ENCODE results near the gene PIGP. TPM values are rescaled to one million over a fixed set of nuclear protein-coding genes. Genes with fewer than 3 reads are reported as not detected.

The PIGP gene
- total RNA-seq, 2 donors from 2014 or later = 28.3 to 29.4 TPM

GRCh38 chr21:37064841-37065240 lies 8.0 kb downstream of the PIGP start:
- H3K36me3 Mint-ChIP-seq (ENCODE audit: low read depth) = peaks cover 33% of the 10 kb centered on the region
- no peak for TF ChIP-seq CTCF (conservative IDR thresholded peaks at IDR 0.05)
- no peaks in the 10 kb centered on the region for H3K9me3 Mint-ChIP-seq
- H3K4me1 Mint-ChIP-seq = peaks cover 23% of the 10 kb centered on the region
- Histone ChIP-seq H3K27me3 (ENCODE audit: control insufficient read depth, insufficient read depth, low read length, poor library complexity, severe bottlenecking) (no peaks in the 10 kb centered on the region), H3K9me3 (ENCODE audit: control insufficient read depth, low read length) (no peaks in the 10 kb centered on the region), H3K27ac (ENCODE audit: low read depth, low read length) (peak overlapping the region; percentile 31), H3K9ac (ENCODE audit: extremely low read depth, low read length, poor library complexity, severe bottlenecking) (no peak overlapping the region), H3K4me3 (ENCODE audit: low read length) (no peak overlapping the region), H3K36me3 (ENCODE audit: control insufficient read depth, insufficient read depth, low read length) (peaks cover 22% of the 10 kb centered on the region), H3K4me1 (ENCODE audit: control insufficient read depth, insufficient read depth, low read length) (peaks cover 12% of the 10 kb centered on the region)
- no peak for DNase-seq
- H3K27me3 Mint-ChIP-seq (ENCODE audit: insufficient read depth) = no peaks in the 10 kb centered on the region
- no peak overlapping the region for H3K4me3 Mint-ChIP-seq
- H3K27ac Mint-ChIP-seq = peak overlapping the region; percentile 4

- H3K27ac Mint-ChIP-seq = no peak overlapping the region
- peaks cover 7% of the 10 kb centered on the region for H3K4me1 ChIP-seq (ENCODE audit: control insufficient read depth, insufficient read depth, low read length)
- no peaks in the 10 kb centered on the region for H3K27me3 ChIP-seq (ENCODE audit: control insufficient read depth, insufficient read depth, low read length, poor library complexity, severe bottlenecking)
- no peak overlapping the region for H3K4me3 ChIP-seq (ENCODE audit: low read length)
- H3K36me3 ChIP-seq (ENCODE audit: control insufficient read depth, insufficient read depth, low read length) = peaks cover 20% of the 10 kb centered on the region
- no peak for DNase-seq
- H3K36me3 Mint-ChIP-seq (ENCODE audit: low read depth) = peaks cover 27% of the 10 kb centered on the region
- no peaks in the 10 kb centered on the region for H3K27me3 Mint-ChIP-seq (ENCODE audit: insufficient read depth)
- WGBS, 2 experiments (ENCODE audit: insufficient coverage in 1 of 2, insufficient read length in 1 of 2) = 87 to 100% methylated on average over 1 of the region's 1 CpG
- TF ChIP-seq CTCF (conservative IDR thresholded peaks at IDR 0.05) = no peak
- peaks cover 24% of the 10 kb centered on the region for H3K4me1 Mint-ChIP-seq
- H3K9me3 Mint-ChIP-seq = no peaks in the 10 kb centered on the region
- H3K27ac ChIP-seq (ENCODE audit: low read depth, low read length) = peak overlapping the region; percentile 85
- H3K4me3 Mint-ChIP-seq = no peak overlapping the region
- no peaks in the 10 kb centered on the region for H3K9me3 ChIP-seq (ENCODE audit: control insufficient read depth, low read length)
- no peak overlapping the region for H3K9ac ChIP-seq (ENCODE audit: extremely low read depth, low read length, poor library complexity, severe bottlenecking)
Observed at GRCh38 chr21:37063433-37063832, 9.4 kb downstream of the PIGP start.

- no peaks in the 10 kb centered on the region for H3K9me3 Mint-ChIP-seq
- H3K27ac ChIP-seq (ENCODE audit: low read depth, low read length) = peak overlapping the region; percentile 56
- H3K9ac ChIP-seq (ENCODE audit: extremely low read depth, low read length, poor library complexity, severe bottlenecking) = no peak overlapping the region
- TF ChIP-seq CTCF (conservative IDR thresholded peaks at IDR 0.05) = no peak
- H3K27me3 ChIP-seq (ENCODE audit: control insufficient read depth, insufficient read depth, low read length, poor library complexity, severe bottlenecking) = no peaks in the 10 kb centered on the region
- no peak overlapping the region for H3K4me3 Mint-ChIP-seq
- DNase-seq = no peak
- no peaks in the 10 kb centered on the region for H3K27me3 Mint-ChIP-seq (ENCODE audit: insufficient read depth)
- no peak overlapping the region for H3K4me3 ChIP-seq (ENCODE audit: low read length)
- WGBS, 2 experiments (ENCODE audit: insufficient coverage in 1 of 2, insufficient read length in 1 of 2) = 90 to 97% methylated on average over 6 of the region's 6 CpGs
- no peak overlapping the region for H3K27ac Mint-ChIP-seq
- H3K36me3 Mint-ChIP-seq (ENCODE audit: low read depth) = peaks cover 23% of the 10 kb centered on the region
- no peaks in the 10 kb centered on the region for H3K9me3 ChIP-seq (ENCODE audit: control insufficient read depth, low read length)
- H3K36me3 ChIP-seq (ENCODE audit: control insufficient read depth, insufficient read depth, low read length) = peaks cover 19% of the 10 kb centered on the region
- peaks cover 31% of the 10 kb centered on the region for H3K4me1 Mint-ChIP-seq
- H3K4me1 ChIP-seq (ENCODE audit: control insufficient read depth, insufficient read depth, low read length) = peaks cover 7% of the 10 kb centered on the region
Observed at GRCh38 chr21:37062593-37062935, 10.3 kb downstream of the PIGP start.

Data from endodermal cell (in vitro differentiated cells).